Fibroblast of lung (primary cell): ENCODE measurements around the gene MEGF6.

ENCODE experiments used
- CTCF ChIP-seq, 2 donors: IDR thresholded peaks in 1 of 2; conservative IDR thresholded peaks in 1 of 2; 1 replicate in 1 of 2; 2 replicates in 1 of 2; pipeline ENCODE4 v1.5.1; 2011 to 2012; ENCODE audit warnings: low read length in 2 of 2, control low read depth in 1 of 2, inconsistent platforms in 1 of 2, low read depth in 1 of 2, mild to moderate bottlenecking in 1 of 2
- EZH2 ChIP-seq: IDR thresholded peaks from 2 replicates; pipeline ENCODE4 v1.5.1; 2012; ENCODE audit warnings: low read length, control low read depth, mild to moderate bottlenecking; ENCODE audit errors: missing control alignments

DNA sequence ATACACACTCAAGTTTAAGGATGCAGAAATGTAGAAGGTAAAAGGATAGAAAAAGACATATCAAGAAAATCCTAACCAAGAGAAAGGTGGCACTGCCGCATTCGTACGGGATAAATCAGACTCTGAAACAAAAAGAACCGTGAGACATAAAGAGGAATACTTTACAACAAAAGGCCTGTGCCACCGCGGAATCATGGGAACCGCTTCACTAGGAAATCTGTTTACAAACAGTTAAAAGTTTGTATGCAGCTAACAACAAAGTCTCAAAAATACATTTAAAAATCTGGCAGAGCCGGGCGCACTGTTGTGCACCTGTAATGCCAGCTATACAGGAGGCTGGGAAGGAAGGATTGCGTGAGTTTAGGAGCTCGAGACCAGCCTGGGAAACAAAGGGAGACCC, 30.5 kb upstream of the MEGF6 start:
- TF ChIP-seq CTCF (conservative IDR thresholded peaks at IDR 0.05 in 1 of 2, IDR thresholded peaks at IDR 0.05 in 1 of 2; ENCODE audit: low read depth in 1 of 2, low read length in 2 of 2) (no peak), EZH2 (no peak)
